Fibroblast of gingiva (primary cell): ENCODE data around the gene PNMA1.

Experiments used
- DNase-seq: peaks from one replicate; pipeline ENCODE4 v3.0.0-alpha.2; 2011; ENCODE audit warnings: low read depth

Gene PNMA1

GRCh38 chr14:73666583-73666982 lies 47.6 kb downstream of the PNMA1 start:
- DNase-seq: no peak

- DNase-seq: no peak
Measured at GRCh38 chr14:73665130-73665529, 49.1 kb downstream of the PNMA1 start.

GRCh38 chr14:73663548-73664212 lies 50.5 kb downstream of the PNMA1 start:
- no peak for DNase-seq

GRCh38 chr14:73662487-73662943 lies 51.7 kb downstream of the PNMA1 start:
- peak; percentile 87 for DNase-seq

GRCh38 chr14:73661872-73662271 lies 52.3 kb downstream of the PNMA1 start:
- DNase-seq: no peak
